Activated T-cell treated with anti-CD3 and anti-CD28 coated beads for 1 hour (primary cell): ENCODE data around the gene POMT1.
"Not testable (repeated sequence)": the region's sequence is repeated elsewhere in the genome, so short reads cannot be mapped to it uniquely, and the experiment has no call there.

Source experiments
- DNase-seq: peaks from one replicate; pipeline ENCODE4 v3.0.0-alpha.2; 2020; ENCODE audit warnings: low read depth

POMT1 gene

GRCh38 chr9:131502781-131503625 lies at the start of gene POMT1:
Gene POMT1, plus strand, starts transcription at chr9:131502918. Its CDS starts 1,301 bp downstream, at chr9:131504219.
- DNase-seq, result peak; percentile 85

- DNase-seq, result no peak
These were observed 48.7 kb upstream of the POMT1 start for GRCh38 chr9:131454028-131454427.

- not testable (repeated sequence) for DNase-seq
These were observed 47.1 kb upstream of the POMT1 start for GRCh38 chr9:131455655-131456054.

GRCh38 chr9:131457746-131458145 lies 45.0 kb upstream of the POMT1 start:
- no peak for DNase-seq

GRCh38 chr9:131459056-131459455 lies 43.7 kb upstream of the POMT1 start:
- no peak for DNase-seq

GRCh38 chr9:131461166-131461565 lies 41.6 kb upstream of the POMT1 start:
- DNase-seq, result no peak

GRCh38 chr9:131464354-131465000 lies 38.2 kb upstream of the POMT1 start:
- DNase-seq, result no peak

- no peak for DNase-seq
These were observed 37.3 kb upstream of the POMT1 start for GRCh38 chr9:131465401-131465800.

GRCh38 chr9:131467214-131467935 lies 35.3 kb upstream of the POMT1 start:
- DNase-seq, result no peak

GRCh38 chr9:131468031-131468430 lies 34.7 kb upstream of the POMT1 start:
- DNase-seq, result no peak

GRCh38 chr9:131469356-131469755 lies 33.4 kb upstream of the POMT1 start:
- DNase-seq, result no peak

GRCh38 chr9:131469951-131470350 lies 32.8 kb upstream of the POMT1 start:
- no peak for DNase-seq

- DNase-seq, result no peak
These were observed 32.1 kb upstream of the POMT1 start for GRCh38 chr9:131470581-131470991.

GRCh38 chr9:131472085-131472484 lies 30.6 kb upstream of the POMT1 start:
- not testable (repeated sequence) for DNase-seq

GRCh38 chr9:131473198-131473885 lies 29.4 kb upstream of the POMT1 start:
- no peak for DNase-seq

GRCh38 chr9:131473891-131474290 lies 28.8 kb upstream of the POMT1 start:
- no peak for DNase-seq

- DNase-seq, result no peak
These were observed 28.0 kb upstream of the POMT1 start for GRCh38 chr9:131474711-131475110.

GRCh38 chr9:131475111-131475955 lies 27.4 kb upstream of the POMT1 start:
- no peak for DNase-seq

- DNase-seq, result no peak
These were observed 26.6 kb upstream of the POMT1 start for GRCh38 chr9:131475956-131476776.

- no peak for DNase-seq
These were observed 25.9 kb upstream of the POMT1 start for GRCh38 chr9:131476777-131477345.
